ACHN (cell line): ENCODE data around the gene MPC2.

Experiments
- DNase-seq: peaks from one replicate; pipeline ENCODE4 v3.0.0-alpha.2; 2015
- in situ Hi-C: cut with HindIII; loops from 2 replicates; pipeline ENCODE4 v1.10.0; 2017; ENCODE audit warnings: low sequenced_read_pairs, low pct_ligation_motif_present, low pct_unique_long_range_greater_than_20kb

The MPC2 gene

DNA sequence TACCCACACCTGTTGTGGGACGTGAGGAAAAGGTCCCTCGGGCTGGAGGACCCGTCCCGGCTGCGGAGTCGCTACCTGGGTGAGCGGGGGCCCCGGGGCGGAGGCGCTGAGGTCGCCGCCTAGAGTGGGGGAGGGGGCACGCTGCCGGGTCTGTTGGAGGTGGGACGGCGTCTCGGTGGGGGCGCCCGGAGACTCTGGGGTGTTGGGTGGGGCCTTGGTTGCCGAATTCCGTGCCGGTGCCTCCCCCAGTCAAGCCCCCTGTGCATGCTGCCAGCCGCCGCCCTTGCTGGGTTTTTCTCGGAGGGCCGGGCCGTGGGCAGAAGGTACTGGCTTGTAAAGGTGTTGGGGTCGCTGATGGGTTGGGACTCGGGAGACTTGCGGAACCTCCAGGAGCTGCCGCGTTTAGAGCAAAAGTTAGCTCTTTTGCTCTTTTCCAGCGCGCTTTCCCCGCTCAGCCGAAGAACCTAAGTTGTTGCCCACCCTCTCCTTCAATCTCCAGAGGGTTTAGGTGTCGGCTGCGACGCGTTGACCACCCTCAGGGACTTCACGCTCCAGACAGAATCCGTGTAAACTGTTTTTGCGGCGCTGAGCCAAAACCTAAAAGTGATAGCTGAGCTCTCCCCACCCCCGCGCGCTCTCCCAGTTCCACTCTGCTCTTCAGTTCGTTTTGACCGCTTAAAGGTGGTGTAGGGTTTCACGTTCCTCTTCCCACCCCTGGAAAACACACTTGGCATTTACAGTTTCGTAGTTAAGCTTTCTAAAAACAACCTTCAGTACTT lies at the start of gene MPC2:
Gene MPC2, minus strand, starts transcription at position 143 of the 779 bp plus-strand sequence. CDS start 1,231 bp downstream, outside the sequence.
- peak; percentile 74 for DNase-seq
- in situ Hi-C loops, result no loop called here

- in situ Hi-C loops, result no loop called here
- DNase-seq, result no peak
Measured at GRCh38 chr1:167984886-167985489, 48.1 kb upstream of the MPC2 start.

DNA sequence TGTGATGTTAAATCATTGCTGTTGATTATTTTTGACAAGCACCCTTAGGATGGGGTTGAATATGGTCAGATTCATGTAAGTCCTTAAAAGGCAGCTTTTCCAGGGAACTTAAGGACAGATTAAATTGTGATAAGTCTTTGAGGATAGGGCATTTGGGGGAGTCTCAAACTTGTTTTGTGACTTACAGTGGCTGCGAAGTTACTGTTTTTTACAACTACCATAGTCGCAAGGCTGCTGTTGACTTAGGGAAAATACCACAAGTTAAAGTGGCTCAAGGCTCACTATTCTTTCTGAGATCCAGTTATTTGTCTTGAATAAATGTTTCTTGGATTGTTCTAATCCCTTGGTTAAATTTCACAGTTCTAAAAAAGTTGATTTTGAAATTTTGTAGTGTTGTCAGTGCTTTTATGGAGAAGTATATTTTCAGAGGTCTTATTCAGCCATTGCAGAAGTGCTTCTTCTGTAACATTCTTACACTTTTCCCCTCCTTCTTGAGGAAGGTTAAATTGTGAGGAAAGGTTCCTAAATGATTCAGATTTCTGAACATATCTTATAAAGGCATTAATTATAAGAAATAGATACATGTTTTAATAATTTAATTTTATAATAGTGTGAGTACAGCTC lies 47.0 kb upstream of the MPC2 start:
- in situ Hi-C loops, result no loop called here
- DNase-seq, result no peak

DNA sequence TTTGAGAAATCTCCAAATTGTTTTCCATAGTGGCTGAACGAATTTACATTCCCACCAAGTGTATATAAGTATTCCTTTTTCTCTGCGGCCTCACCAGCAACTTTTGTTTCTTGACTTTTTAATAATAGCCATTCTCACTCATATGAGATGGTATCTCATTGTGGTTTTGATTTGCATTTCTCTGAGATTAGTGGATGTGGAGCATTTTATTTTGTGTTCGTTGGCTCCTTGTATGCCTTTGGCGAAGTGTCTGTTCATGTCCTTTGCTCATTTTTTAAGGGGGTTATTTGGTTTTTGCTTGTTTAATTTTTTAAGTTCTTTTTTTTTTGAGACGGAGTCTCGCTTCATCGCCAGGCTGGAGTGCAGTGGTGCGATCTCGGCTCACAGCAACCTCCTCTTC lies 45.1 kb upstream of the MPC2 start:
- in situ Hi-C loops, result no loop called here
- no peak for DNase-seq

DNA sequence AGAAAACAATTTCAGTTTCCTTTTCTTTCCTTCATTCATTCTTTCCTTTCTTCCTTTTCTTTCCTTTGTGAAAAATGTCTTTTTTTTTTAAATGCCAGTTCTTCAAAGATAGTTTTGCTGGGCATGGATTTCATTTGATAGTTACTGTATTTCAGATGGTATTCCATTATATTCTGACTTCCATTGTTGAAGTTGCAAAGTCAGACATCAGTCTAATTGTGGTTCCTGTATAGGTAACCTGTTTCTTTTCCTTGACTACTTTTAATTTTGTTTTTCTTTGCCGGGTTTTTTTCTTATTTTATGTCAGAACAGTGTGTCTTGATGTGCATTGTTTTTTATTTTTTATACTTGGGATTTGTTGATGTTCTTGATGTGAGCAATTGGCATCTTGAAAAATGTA lies 40.4 kb upstream of the MPC2 start:
- in situ Hi-C loops, result no loop called here
- no peak for DNase-seq

DNA sequence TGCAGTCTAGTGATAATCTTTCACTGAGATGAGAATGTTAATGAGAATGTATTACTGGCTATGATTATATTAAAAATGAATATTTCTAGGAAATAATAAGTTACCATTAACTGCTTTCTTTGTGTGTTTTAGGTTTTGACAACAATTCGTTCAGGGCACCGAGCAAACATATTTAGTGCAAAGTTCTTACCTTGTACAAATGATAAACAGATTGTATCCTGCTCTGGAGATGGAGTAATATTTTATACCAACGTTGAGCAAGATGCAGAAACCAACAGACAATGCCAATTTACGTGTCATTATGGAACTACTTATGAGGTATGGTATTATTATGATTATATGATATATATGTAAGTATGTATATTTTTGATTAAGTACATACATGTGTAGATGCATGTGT lies 37.8 kb upstream of the MPC2 start:
- no peak for DNase-seq
- in situ Hi-C loops, result no loop called here

DNA sequence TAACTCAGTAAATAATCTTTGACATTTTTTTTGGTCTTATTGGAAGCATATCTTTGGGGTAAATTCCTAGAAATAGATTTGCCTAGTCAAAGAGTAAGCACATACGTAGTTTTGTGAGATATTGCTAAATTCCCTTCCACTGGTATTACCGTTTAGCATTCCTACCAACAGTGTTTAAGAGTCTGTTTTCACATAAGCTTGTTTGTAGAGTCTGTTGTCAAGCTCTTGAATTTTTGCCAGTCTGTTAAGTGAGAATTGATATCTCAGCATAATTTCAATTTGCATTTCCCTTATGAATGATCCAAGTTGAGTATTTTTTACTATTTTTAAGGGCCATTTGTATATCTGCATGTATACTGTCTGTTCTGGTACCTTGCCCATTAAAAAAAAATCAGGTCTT lies 37.0 kb upstream of the MPC2 start:
- in situ Hi-C loops, result no loop called here
- DNase-seq, result no peak

DNA sequence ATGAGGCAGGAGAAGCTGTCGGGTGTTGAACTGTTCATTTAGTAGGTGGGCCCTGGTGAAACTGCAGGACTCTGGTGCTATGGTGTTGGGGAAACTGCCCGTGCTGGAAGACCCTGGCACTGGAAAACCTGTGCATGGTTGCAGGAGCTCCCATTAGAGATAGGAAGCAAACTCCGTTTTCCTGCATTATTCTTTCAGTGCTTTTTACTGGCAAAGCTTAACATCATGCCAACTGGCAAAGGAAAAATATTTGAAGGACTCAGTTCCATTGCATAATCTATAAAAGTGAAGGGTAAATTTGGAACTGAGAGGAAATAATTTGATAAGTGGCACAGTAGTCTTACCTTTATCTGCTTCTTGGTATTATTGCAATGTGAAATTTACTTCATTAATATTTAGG lies 31.7 kb upstream of the MPC2 start:
- DNase-seq, result no peak
- in situ Hi-C loops, result no loop called here

DNA sequence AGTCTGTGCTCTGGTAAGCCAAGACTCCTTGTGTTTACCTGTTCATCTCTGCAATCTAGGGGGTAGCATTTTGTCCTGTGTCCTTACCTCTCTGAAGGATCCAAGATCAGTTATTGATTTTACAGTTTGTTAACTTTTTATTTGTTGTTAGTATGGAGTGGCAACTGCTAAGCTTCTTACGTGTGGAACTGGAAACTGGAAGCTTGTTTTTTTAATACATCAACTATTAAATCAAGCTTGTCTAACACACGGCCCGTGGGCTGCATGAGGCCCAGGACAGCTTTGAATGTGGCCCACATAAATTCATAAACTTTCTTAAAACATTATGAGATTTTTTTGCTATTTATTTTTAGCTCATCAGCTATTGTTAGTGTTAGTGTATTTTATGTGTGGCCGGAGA lies 29.2 kb upstream of the MPC2 start:
- DNase-seq, result no peak
- in situ Hi-C loops, result no loop called here

- DNase-seq, result no peak
- in situ Hi-C loops, result no loop called here
Measured at GRCh38 chr1:167964646-167965045, 27.8 kb upstream of the MPC2 start.

GRCh38 chr1:167957710-167958109 lies 20.8 kb upstream of the MPC2 start:
- no peak for DNase-seq
- in situ Hi-C loops, result no loop called here

- no peak for DNase-seq
- in situ Hi-C loops, result no loop called here
Measured at GRCh38 chr1:167955915-167956314, 19.0 kb upstream of the MPC2 start.

DNA sequence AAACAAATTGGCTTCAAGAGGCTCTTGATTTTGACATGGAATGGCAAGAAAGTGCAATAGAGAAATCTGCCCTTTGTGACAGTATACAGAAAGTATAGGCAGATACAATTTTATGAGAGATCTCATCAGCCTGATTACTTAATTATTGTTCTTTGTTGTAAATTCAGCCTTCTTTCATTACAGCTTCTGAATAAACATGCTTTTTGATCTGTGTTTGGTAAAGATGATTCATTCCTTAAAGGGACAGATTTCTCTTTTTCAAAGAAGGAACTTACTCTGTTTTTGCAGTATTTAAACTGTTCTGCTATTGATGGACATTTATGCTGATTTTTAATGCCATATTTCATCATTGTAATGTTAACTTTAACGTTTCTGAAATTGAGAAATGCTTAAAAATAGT lies 13.7 kb upstream of the MPC2 start:
- in situ Hi-C loops, result no loop called here
- no peak for DNase-seq

GRCh38 chr1:167949785-167950184 lies 12.9 kb upstream of the MPC2 start:
- in situ Hi-C loops, result no loop called here
- no peak for DNase-seq

GRCh38 chr1:167947733-167948132 lies 10.9 kb upstream of the MPC2 start:
- in situ Hi-C loops, result no loop called here
- no peak for DNase-seq

GRCh38 chr1:167943541-167943940 lies 6.7 kb upstream of the MPC2 start:
- no peak for DNase-seq
- in situ Hi-C loops, result no loop called here

- in situ Hi-C loops, result no loop called here
- DNase-seq, result no peak
Measured at GRCh38 chr1:167940264-167940663, 3.4 kb upstream of the MPC2 start.

DNA sequence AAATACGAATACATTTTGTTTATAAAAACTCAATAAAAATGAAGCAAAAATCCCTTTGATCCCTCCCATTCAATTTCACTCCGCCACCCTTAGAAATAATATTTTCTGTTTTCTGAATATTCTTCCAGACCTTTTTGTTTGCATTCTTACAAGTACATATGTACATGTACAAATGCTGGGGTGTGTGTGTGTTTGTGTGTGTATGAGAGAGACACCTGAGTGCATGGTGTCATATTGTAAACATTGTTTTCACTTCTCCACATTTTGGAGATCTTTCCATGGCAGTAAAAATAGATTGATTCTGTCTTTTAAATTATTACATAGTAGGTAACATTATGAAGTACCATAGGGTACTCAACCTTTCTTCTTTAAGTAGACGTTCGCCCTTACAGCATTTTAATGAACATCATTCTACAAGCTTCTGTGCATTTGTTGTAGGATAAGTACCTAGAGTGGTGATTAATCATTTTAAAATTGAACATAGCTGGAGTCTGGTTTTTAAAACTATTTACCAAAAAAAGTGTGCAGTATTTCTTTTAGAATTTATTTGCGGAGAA lies 1.3 kb upstream of the MPC2 start:
- DNase-seq, result no peak
- in situ Hi-C loops, result no loop called here

GRCh38 chr1:167937709-167938010 lies 788 bp upstream of the MPC2 start:
- in situ Hi-C loops, result no loop called here
- DNase-seq, result no peak
